Neuronal stem cell (in vitro differentiated cells): ENCODE results near the gene KCNT2.

Source experiments
- DNase-seq: peaks from one replicate; pipeline ENCODE4 v3.0.0-alpha.2; 2013; ENCODE audit warnings: low spot score
- H2AFZ ChIP-seq: one replicate; pipeline ENCODE4 v1.6.1; 2013; ENCODE audit warnings: mild to moderate bottlenecking, low read length, inconsistent platforms
- H2AK5ac ChIP-seq: 2 replicates; pipeline ENCODE4 v1.6.1; 2013; ENCODE audit warnings: low read depth, mild to moderate bottlenecking, inconsistent platforms, low read length, moderate library complexity, mixed read lengths
- H2BK120ac ChIP-seq: 2 replicates; pipeline ENCODE4 v1.6.1; 2013; ENCODE audit warnings: low read depth, mild to moderate bottlenecking, inconsistent platforms, low read length, moderate library complexity, mixed read lengths
- H2BK12ac ChIP-seq: one replicate; pipeline ENCODE4 v1.6.1; 2013; ENCODE audit warnings: low read length, inconsistent platforms
- H2BK15ac ChIP-seq: 2 replicates; pipeline ENCODE4 v1.6.1; 2013; ENCODE audit warnings: mild to moderate bottlenecking, low read length, inconsistent platforms, mixed read lengths
- H2BK5ac ChIP-seq: one replicate; pipeline ENCODE4 v1.6.1; 2013; ENCODE audit warnings: inconsistent platforms, mild to moderate bottlenecking, low read length, moderate library complexity
- H3K14ac ChIP-seq: one replicate; pipeline ENCODE4 v1.6.1; 2013; ENCODE audit warnings: low read length, inconsistent platforms
- H3K18ac ChIP-seq: 2 replicates; pipeline ENCODE4 v1.6.1; 2013; ENCODE audit warnings: low read length, inconsistent platforms
- H3K23ac ChIP-seq: 2 replicates; pipeline ENCODE4 v1.6.1; 2013; ENCODE audit warnings: low read depth, mild to moderate bottlenecking, mixed read lengths, low read length, inconsistent platforms; ENCODE audit not compliant: poor library complexity
- H3K27ac ChIP-seq: replicated peaks from 3 replicates; pipeline ENCODE4 v1.5.1; 2013; ENCODE audit warnings: low read length, inconsistent platforms
- H3K27me3 ChIP-seq, 3 experiments: 2 replicates each; pipeline ENCODE4 v1.6.1; 2013; ENCODE audit warnings: low read length in 3 of 3, mild to moderate bottlenecking in 2 of 3, inconsistent platforms in 1 of 3, low read depth in 1 of 3, mixed read lengths in 1 of 3, moderate library complexity in 1 of 3; ENCODE audit not compliant: control insufficient read depth in 3 of 3, insufficient read depth in 3 of 3
- H3K36me3 ChIP-seq, 2 donors: replicated peaks in 1 of 2; 2 replicates each; pipeline ENCODE4 v1.6.1; 2013; ENCODE audit warnings: low read length in 2 of 2; ENCODE audit not compliant: control insufficient read depth in 2 of 2, insufficient read depth in 2 of 2
- H3K4ac ChIP-seq: 2 replicates; pipeline ENCODE4 v1.6.1; 2013; ENCODE audit warnings: inconsistent platforms, mild to moderate bottlenecking, low read length, moderate library complexity
- H3K4me1 ChIP-seq, 2 donors: 1 replicate in 1 of 2; 2 replicates in 1 of 2; pipeline ENCODE4 v1.6.1; 2013; ENCODE audit warnings: low read length in 2 of 2, low read depth in 1 of 2; ENCODE audit not compliant: control insufficient read depth in 2 of 2, insufficient read depth in 1 of 2
- H3K4me2 ChIP-seq: one replicate; pipeline ENCODE4 v1.6.1; 2013; ENCODE audit warnings: mild to moderate bottlenecking, low read length, inconsistent platforms; ENCODE audit not compliant: insufficient read depth, poor library complexity, severe bottlenecking
- H3K4me3 ChIP-seq, 2 donors: 2 replicates each; pipeline ENCODE4 v1.5.1; 2013; ENCODE audit warnings: low read length in 2 of 2, mild to moderate bottlenecking in 2 of 2, inconsistent platforms in 1 of 2, moderate library complexity in 1 of 2
- H3K79me1 ChIP-seq: one replicate; pipeline ENCODE4 v1.6.1; 2013; ENCODE audit warnings: low read depth, mild to moderate bottlenecking, inconsistent platforms, low read length, moderate library complexity
- H3K9ac ChIP-seq: one replicate; pipeline ENCODE4 v1.6.1; 2013; ENCODE audit warnings: mild to moderate bottlenecking, low read depth, low read length, inconsistent platforms; ENCODE audit not compliant: poor library complexity
- H3K9me3 ChIP-seq, 2 donors: replicated peaks in 1 of 2; 2 replicates each; pipeline versions ENCODE3 to v1.6.1; 2013; ENCODE audit warnings: low read length in 2 of 2, mild to moderate bottlenecking in 2 of 2, inconsistent platforms in 1 of 2, low read depth in 1 of 2, mixed read lengths in 1 of 2, moderate library complexity in 1 of 2; ENCODE audit not compliant: control insufficient read depth in 2 of 2, insufficient read depth in 1 of 2
- H4K8ac ChIP-seq: one replicate; pipeline ENCODE4 v1.6.1; 2013; ENCODE audit warnings: low read depth, mild to moderate bottlenecking, inconsistent platforms, low read length, moderate library complexity
- H4K91ac ChIP-seq: one replicate; pipeline ENCODE4 v1.6.1; 2013; ENCODE audit warnings: low read length, low read depth, mild to moderate bottlenecking, inconsistent platforms; ENCODE audit not compliant: poor library complexity
- WGBS, 2 donors: extraction: QIAGEN DNeasy Blood & Tissue Kit; methylation state at CpG; one replicate each; pipeline ENCODE4 v1.1.7; 2013; ENCODE audit warnings: missing lambda C conversion rate in 2 of 2, mixed read lengths in 1 of 2; ENCODE audit not compliant: insufficient read length in 2 of 2, insufficient replicate concordance in 1 of 2; ENCODE audit errors: extremely low coverage in 2 of 2; 5-methylcytosine and 5-hydroxymethylcytosine counted together

KCNT2 gene

GRCh38 chr1:196445775-196446174 lies 162.5 kb downstream of the KCNT2 start:
- Histone ChIP-seq H2AK5ac (no peak overlapping the region), H3K4ac (no peak overlapping the region), H2AFZ (no peak overlapping the region), H3K4me1 (no peaks in the 10 kb centered on the region), H2BK12ac (no peak overlapping the region), H3K14ac (no peak overlapping the region), H3K79me1 (no peaks in the 10 kb centered on the region), H3K27me3 (no peaks in the 10 kb centered on the region), H2BK120ac (no peak overlapping the region), H3K27ac (no peak overlapping the region), H3K9ac (no peak overlapping the region), H4K91ac (no peak overlapping the region), H3K4me3 (no peak overlapping the region), H3K18ac (no peak overlapping the region), H3K4me2 (no peak overlapping the region), H3K36me3 (no peaks in the 10 kb centered on the region), H2BK15ac (no peak overlapping the region), H3K23ac (no peak overlapping the region), H3K9me3 (no peaks in the 10 kb centered on the region), H4K8ac (no peak overlapping the region), H2BK5ac (no peak overlapping the region)
- DNase-seq: no peak
- WGBS, 2 donors: no CpG with 5 or more reads among the region's 1 CpG

DNA sequence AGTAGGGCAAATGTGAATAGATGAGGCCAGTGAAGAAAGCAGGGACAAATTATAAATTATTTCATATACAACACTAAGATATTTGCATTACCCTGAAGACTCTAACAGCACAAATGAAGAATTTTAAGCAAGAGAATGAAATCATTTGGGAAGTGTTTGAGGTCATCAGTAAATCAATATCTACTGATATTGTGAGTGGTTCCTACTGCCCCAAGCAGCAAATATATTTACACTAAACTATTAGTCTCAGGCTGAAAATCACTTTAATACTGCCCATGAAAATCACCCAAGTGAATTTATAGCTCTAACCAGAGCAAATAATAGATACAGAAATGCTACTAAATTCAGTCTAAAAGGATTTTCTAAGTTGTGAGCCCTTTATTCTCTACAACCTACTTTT lies 163.6 kb downstream of the KCNT2 start:
- Histone ChIP-seq H3K27ac (no peak overlapping the region), H2AK5ac (no peak overlapping the region), H3K4me1 (no peaks in the 10 kb centered on the region), H3K27me3 (no peaks in the 10 kb centered on the region), H3K18ac (no peak overlapping the region), H2BK15ac (no peak overlapping the region), H3K14ac (no peak overlapping the region), H4K91ac (no peak overlapping the region), H3K9me3 (no peaks in the 10 kb centered on the region), H2BK5ac (no peak overlapping the region), H3K4ac (no peak overlapping the region), H2BK12ac (no peak overlapping the region), H4K8ac (no peak overlapping the region), H2BK120ac (no peak overlapping the region), H3K9ac (no peak overlapping the region), H2AFZ (no peak overlapping the region), H3K23ac (no peak overlapping the region), H3K79me1 (no peaks in the 10 kb centered on the region), H3K4me3 (no peak overlapping the region), H3K36me3 (no peaks in the 10 kb centered on the region), H3K4me2 (no peak overlapping the region)
- no peak for DNase-seq

DNA sequence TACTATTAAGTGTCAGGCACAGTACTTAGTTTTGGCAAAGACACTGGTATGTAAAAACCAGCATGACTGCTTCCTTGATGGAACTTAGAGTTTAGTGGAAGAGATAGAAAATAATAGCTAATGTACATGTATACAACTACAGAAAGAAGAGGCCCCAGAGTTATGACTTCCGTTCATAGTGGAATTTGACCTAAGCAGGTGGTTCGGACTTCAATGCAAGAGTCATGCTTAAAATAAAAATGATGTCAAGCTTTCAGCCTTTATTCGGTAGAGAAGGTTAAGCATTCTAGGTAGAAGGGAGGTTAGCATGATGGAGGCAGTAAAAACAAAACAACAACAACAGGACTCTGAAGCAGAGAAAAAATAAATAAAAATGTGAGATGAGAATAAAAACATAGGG lies 165.9 kb downstream of the KCNT2 start:
- H3K27me3 ChIP-seq: no peaks in the 10 kb centered on the region
- WGBS, 2 donors: no CpG with 5 or more reads among the region's 3 CpGs
- no peaks in the 10 kb centered on the region for H3K4me1 ChIP-seq
- DNase-seq: no peak
- no peak overlapping the region for H2BK12ac ChIP-seq
- no peak overlapping the region for H2BK5ac ChIP-seq
- no peak overlapping the region for H3K4me2 ChIP-seq
- H3K27ac ChIP-seq: no peak overlapping the region
- no peak overlapping the region for H3K23ac ChIP-seq
- H3K14ac ChIP-seq: no peak overlapping the region
- H3K79me1 ChIP-seq: no peaks in the 10 kb centered on the region
- H4K8ac ChIP-seq: no peak overlapping the region
- no peak overlapping the region for H2AK5ac ChIP-seq
- no peak overlapping the region for H4K91ac ChIP-seq
- H2BK120ac ChIP-seq: no peak overlapping the region
- no peak overlapping the region for H2BK15ac ChIP-seq
- H3K9me3 ChIP-seq: no peaks in the 10 kb centered on the region
- H3K9ac ChIP-seq: no peak overlapping the region
- H3K18ac ChIP-seq: no peak overlapping the region
- no peak overlapping the region for H3K4ac ChIP-seq
- H2AFZ ChIP-seq: no peak overlapping the region
- H3K4me3 ChIP-seq: no peak overlapping the region
- no peaks in the 10 kb centered on the region for H3K36me3 ChIP-seq

GRCh38 chr1:196440711-196441110 lies 167.5 kb downstream of the KCNT2 start:
- H3K9ac ChIP-seq: no peak overlapping the region
- no peak for DNase-seq
- no CpG with 5 or more reads among the region's 1 CpG for WGBS, 2 donors

More at GRCh38 chr1:196440711-196441110, 167.5 kb downstream of the KCNT2 start:
- Histone ChIP-seq H3K23ac (no peak overlapping the region), H2BK12ac (no peak overlapping the region), H3K27me3 (no peaks in the 10 kb centered on the region), H3K9me3 (no peaks in the 10 kb centered on the region), H3K4me3 (no peak overlapping the region), H2BK5ac (no peak overlapping the region), H3K27ac (no peak overlapping the region), H3K4me2 (no peak overlapping the region), H2AK5ac (no peak overlapping the region), H3K14ac (no peak overlapping the region), H3K36me3 (no peaks in the 10 kb centered on the region), H3K4me1 (no peaks in the 10 kb centered on the region), H2BK15ac (no peak overlapping the region), H4K8ac (no peak overlapping the region), H2AFZ (no peak overlapping the region), H3K79me1 (no peaks in the 10 kb centered on the region), H4K91ac (no peak overlapping the region), H3K18ac (no peak overlapping the region), H2BK120ac (no peak overlapping the region), H3K4ac (no peak overlapping the region)
